Activated CD8-positive, alpha-beta memory T cell treated with anti-CD3 and anti-CD28 coated beads for 1 hour (primary cell): ENCODE results near the gene MCRS1.

Source experiments
- DNase-seq, 2 donors: peaks; one replicate each; pipeline ENCODE4 v3.0.0-alpha.2; 2020; ENCODE audit warnings: low read depth in 1 of 2; ENCODE audit errors: extremely low read depth in 1 of 2

MCRS1 gene

DNA sequence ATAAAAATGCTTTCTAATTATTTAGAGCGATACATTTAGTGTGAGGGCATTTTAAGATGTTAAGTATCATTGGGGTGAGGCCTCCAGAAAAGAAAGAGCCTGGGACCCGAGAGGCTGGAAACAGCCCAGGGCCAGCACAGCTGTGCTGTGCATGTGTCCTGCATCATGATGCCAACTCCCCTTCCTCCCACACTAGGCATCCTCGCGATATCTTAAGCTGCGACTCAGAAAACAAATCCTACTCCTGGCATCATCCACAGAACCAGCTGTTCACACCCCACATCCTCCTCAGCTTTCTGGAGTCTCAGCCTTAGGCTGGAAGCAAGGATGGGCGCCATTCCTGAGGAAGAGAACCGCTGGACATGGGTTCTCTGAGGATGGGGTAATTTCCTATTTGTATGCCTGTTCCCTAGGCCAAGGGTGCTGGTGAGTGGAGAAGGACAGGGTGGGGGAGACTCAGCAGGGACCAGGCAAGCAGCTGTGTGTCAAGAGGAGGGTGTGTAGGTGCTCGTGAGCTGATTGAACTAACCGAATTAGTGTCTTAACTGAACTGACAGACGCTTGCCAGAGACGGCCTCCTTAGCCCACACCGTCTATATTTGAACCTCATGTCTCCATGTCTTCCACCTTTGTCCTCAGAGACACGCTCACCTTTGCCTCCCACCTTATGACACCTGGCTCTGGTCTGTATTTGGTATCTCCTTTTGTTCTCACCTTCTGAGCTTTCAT, 15.6 kb upstream of the MCRS1 start:
- no peak for DNase-seq

DNA sequence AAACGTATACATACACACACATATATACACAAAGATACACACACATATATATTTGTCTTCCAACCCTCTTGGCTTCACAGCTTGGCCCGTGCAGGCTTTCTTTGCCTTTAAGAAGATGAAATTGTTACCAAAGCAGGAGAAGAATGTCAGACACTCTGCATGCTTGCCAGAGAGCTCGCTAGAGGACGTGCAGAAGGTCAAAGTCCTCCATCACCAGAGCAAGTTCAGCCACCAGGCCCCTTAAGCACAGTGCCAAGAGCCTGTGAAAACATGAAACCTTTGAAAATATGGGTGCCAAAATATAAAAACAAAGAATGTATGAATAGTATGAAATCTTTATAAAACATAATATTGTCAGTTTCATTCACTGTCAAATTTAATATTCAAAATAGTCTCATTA, 14.9 kb upstream of the MCRS1 start:
- DNase-seq = no peak

DNA sequence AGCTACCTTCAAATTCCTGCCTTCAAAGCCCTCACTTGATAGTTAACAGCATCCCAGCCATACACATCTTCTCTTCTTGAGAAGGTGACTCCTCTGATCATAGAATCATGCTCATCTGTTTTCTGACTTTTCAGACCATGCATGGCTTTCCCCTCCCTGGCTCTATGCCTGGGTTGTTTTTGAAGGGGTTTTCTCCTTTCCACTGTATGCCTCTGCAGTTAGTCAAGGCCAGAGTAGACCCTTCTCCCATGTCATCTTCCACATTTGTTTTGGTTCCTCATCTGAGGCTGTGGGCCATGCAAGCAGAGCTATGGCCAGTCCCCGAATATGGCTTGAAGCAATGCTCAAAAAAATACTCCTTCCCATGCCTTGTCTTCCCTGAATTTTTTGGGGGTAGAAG, 14.3 kb upstream of the MCRS1 start:
- DNase-seq = no peak

DNA sequence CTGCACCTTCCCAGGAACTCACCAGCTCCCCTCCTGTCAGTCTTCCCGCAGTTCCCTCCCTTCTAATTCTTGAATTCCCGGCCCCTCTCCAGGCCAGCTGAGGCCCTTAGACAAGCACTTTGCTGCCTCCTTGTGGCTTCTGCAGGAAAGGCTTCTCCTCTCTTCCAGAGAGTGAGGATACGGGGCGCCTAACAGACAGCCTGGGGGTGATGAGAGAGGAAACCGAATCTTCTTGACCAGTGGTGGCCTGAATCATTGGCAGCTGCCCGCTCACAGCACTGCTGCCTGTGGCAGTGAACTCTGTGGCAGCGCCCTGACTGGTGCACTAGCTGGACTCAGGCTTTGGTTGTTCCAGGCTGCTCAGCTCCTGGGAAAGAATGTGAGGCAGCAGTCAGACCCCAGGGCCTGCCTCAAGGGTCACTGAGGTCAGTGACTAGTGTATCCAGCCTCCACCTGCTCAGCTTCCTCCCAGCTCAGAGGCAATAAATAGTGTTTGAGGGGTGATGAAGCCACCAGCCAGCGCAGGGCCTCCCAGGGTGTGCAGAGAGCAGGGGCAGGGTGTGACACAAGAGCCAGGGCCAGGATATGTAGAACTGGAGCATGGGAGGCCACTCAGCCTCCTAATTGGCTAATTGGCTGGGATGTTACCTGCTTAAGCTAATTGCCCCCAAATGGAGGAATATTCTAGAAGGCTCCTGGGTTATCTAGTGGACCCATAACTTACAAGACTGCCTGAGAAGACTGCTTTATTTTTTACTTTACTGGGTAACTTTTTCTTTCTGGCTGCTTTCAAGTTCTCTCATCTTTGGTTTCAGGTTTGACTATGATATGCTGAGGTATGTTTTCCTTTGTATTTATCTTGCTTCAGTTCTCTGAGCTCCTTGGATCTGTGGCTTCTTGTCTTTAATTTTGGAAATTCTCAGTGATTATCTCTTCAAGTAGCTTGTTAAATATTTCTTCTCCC, 12.9 kb upstream of the MCRS1 start:
- DNase-seq = peak in 1 of 2 donors; percentile 35

GRCh38 chr12:49578471-49579112, 10.7 kb upstream of the MCRS1 start:
- no peak for DNase-seq

- no peak for DNase-seq
These were observed 9.8 kb upstream of the MCRS1 start for GRCh38 chr12:49577589-49578315.

DNA sequence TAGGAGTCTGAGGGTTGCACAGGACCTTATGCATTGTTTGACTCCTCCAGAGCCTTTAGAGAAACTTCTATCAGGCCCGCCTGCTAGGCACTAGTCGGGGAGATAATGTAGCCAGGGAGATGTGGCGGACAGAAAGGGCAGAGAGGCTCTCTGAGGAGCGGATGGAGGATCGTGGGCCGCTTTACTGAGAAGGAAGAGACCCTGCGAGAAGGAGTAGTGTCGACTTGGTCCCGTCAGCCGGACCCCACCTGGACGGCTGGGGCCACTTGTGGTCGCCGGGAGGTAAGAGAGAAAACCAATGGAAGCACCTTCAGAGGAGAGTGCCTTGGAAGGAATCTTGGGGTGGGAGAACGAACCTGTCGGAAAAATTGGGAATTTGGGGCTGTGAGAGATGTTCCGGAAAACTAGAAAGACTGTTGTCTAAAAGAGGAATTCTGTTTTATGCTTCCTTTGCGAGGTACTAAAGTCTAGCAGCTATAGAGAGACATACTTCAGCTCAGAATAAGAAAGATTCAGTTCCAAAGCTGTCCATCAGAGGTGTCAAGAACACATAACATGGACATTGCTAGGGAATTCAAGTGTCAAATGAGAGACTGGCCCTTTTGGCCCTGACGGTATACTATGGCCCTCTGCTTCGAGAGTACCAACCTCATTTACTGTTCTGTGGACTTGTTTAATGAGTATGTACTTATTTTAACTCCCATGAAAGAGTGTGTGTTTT, 660 bp upstream of the MCRS1 start:
- DNase-seq = no peak

GRCh38 chr12:49567302-49567610, 686 bp downstream of the MCRS1 start:
- DNase-seq = no peak

- no peak for DNase-seq
These were observed 1.6 kb downstream of the MCRS1 start for GRCh38 chr12:49566361-49566760.

GRCh38 chr12:49565406-49566265, 2.3 kb downstream of the MCRS1 start:
- DNase-seq = no peak

GRCh38 chr12:49564686-49565405, 3.1 kb downstream of the MCRS1 start:
- DNase-seq = no peak

DNA sequence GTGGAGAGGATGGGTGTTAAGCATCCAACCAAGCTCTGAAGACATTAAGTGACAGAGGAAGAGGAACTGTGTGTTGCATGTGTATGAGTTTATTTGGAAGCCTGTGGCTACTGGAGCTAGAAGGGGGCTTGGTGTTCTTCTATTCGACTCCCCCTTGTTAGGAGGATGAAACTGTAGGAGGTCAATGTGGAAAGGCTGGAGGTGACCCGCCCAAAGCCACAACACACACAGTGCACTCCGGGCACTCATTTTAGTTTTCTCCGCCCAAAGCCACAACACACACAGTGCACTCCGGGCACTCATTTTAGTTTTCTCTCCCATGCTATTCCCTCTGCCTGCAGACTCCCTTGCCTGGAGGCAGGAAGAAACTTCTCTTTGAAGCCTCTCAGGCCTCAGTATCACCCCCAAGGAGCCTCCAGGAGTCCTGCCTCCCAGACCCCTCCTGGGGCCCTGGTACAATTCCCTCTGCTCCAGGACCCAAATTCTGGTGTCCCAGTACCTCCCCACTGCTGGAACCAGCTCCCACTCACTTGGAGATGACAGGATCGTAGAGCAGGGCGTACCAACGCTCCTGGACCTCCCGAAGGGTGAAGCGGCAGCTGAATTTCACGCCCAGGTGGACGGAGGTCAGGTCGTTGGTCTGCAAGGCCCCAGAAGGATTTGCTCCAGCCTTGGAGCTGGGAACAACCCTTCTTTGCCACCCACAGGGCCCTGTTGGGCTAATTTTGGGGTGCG, 3.8 kb downstream of the MCRS1 start:
- DNase-seq = no peak

- no peak for DNase-seq
These were observed 5.1 kb downstream of the MCRS1 start for GRCh38 chr12:49562831-49563230.

GRCh38 chr12:49562233-49562632, 5.7 kb downstream of the MCRS1 start:
- no peak for DNase-seq

DNA sequence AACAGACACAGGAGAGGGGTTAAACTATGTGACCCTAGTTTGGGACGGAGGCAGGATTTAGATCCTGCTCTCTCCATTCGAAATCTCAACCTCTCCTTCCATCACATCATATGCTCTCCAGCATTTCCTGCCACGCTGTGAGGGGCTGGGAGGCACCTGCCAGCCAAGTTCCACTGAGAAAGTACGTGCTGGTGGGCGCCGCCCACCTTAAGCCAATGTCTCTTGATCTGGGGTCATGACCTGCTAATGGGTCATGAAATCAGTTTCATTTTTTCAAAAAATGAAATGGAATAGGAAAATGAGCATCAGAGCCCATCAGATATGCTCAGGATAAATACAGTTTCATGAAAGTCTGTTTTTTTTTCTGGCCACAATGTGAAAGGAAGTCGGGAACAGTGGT, 7.2 kb downstream of the MCRS1 start:
- no peak for DNase-seq

- no peak for DNase-seq
These were observed 8.8 kb downstream of the MCRS1 start for GRCh38 chr12:49559011-49559675.

DNA sequence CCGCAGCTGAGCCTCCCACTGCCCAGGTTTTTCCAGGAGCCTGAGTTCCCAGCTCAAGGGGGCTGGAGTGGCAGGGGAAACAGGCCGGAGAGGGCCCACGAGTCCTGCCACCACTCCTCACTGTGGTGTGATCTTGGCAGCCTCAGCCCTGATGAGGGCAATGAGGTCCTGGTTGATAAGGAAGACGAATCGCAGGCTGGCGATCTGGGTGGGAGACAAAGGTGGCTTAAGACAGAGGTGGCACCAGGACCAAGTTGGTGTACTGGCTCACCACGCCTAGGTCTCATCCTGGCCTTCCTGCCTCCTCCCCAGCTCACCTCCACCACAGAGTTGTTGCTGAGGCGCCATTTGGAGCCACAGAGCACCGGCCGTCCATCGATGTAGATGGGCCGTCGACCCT, 9.4 kb downstream of the MCRS1 start:
- no peak for DNase-seq

GRCh38 chr12:49557917-49558215, 10.1 kb downstream of the MCRS1 start:
- no peak for DNase-seq
